Ishikawa (cell line): ENCODE results near the gene POLH.

Source experiments
- CEBPB ChIP-seq: IDR thresholded peaks from 2 replicates; pipeline ENCODE4 v1.6.1; 2012
- EGR1 ChIP-seq: IDR thresholded peaks from 2 replicates; pipeline ENCODE4 v1.6.1; 2012
- EP300 ChIP-seq: IDR thresholded peaks from 2 replicates; pipeline ENCODE4 v1.6.1; 2012; ENCODE audit warnings: borderline replicate concordance
- MAX ChIP-seq: IDR thresholded peaks from 2 replicates; pipeline ENCODE4 v1.6.1; 2012
- RAD21 ChIP-seq: IDR thresholded peaks from 2 replicates; pipeline ENCODE4 v1.6.1; 2012; ENCODE audit warnings: low read depth
- TAF1 ChIP-seq: IDR thresholded peaks from 2 replicates; pipeline ENCODE4 v1.6.1; 2012; ENCODE audit warnings: low read depth, mild to moderate bottlenecking
- USF1 ChIP-seq: IDR thresholded peaks from 2 replicates; pipeline ENCODE4 v1.6.1; 2012
- YY1 ChIP-seq: IDR thresholded peaks from 2 replicates; pipeline ENCODE4 v1.6.1; 2012; ENCODE audit warnings: low read depth
- ZBTB7A ChIP-seq: IDR thresholded peaks from 2 replicates; pipeline ENCODE4 v1.6.1; 2012; ENCODE audit warnings: low read depth
- TF ChIP-seq, protein P1 (sequence below): IDR thresholded peaks from 2 replicates; pipeline ENCODE4 v1.6.1; 2012; ENCODE audit warnings: low read depth, mild to moderate bottlenecking

GRCh38 chr6:43559328-43559727 lies 16.7 kb upstream of the POLH start:
- TF ChIP-seq EP300 = no peak
- TF ChIP-seq USF1 = no peak
- TF ChIP-seq RAD21 = no peak
- TF ChIP-seq MAX = no peak
- TF ChIP-seq, protein P1, sequence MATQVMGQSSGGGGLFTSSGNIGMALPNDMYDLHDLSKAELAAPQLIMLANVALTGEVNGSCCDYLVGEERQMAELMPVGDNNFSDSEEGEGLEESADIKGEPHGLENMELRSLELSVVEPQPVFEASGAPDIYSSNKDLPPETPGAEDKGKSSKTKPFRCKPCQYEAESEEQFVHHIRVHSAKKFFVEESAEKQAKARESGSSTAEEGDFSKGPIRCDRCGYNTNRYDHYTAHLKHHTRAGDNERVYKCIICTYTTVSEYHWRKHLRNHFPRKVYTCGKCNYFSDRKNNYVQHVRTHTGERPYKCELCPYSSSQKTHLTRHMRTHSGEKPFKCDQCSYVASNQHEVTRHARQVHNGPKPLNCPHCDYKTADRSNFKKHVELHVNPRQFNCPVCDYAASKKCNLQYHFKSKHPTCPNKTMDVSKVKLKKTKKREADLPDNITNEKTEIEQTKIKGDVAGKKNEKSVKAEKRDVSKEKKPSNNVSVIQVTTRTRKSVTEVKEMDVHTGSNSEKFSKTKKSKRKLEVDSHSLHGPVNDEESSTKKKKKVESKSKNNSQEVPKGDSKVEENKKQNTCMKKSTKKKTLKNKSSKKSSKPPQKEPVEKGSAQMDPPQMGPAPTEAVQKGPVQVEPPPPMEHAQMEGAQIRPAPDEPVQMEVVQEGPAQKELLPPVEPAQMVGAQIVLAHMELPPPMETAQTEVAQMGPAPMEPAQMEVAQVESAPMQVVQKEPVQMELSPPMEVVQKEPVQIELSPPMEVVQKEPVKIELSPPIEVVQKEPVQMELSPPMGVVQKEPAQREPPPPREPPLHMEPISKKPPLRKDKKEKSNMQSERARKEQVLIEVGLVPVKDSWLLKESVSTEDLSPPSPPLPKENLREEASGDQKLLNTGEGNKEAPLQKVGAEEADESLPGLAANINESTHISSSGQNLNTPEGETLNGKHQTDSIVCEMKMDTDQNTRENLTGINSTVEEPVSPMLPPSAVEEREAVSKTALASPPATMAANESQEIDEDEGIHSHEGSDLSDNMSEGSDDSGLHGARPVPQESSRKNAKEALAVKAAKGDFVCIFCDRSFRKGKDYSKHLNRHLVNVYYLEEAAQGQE = no peak
- TF ChIP-seq YY1 = no peak
- no peak for TF ChIP-seq CEBPB
- TF ChIP-seq EGR1 = no peak
- no peak for TF ChIP-seq TAF1
- no peak for TF ChIP-seq ZBTB7A
